ENCODE results near the gene AIF1.

Gene AIF1

GRCh38 chr6:31577579-31577966 lies 37.5 kb upstream of the AIF1 start:
- TF ChIP-seq CTCF (IDR thresholded peaks at IDR 0.05; ENCODE audit: insufficient read depth, low read depth, low read length, missing control alignments), result no peak
- H3K4me3 ChIP-seq (ENCODE audit: low read length), result no peak overlapping the region
- DNase-seq (ENCODE audit: low read depth), result no peak

- H3K4me3 ChIP-seq (ENCODE audit: low read length), result no peak overlapping the region
- peak; percentile 90 for DNase-seq (ENCODE audit: low read depth)
- TF ChIP-seq CTCF (IDR thresholded peaks at IDR 0.05; ENCODE audit: insufficient read depth, low read depth, low read length, missing control alignments), result no peak
Measured at GRCh38 chr6:31578184-31579118, 36.6 kb upstream of the AIF1 start.

GRCh38 chr6:31579119-31579505 lies 35.9 kb upstream of the AIF1 start:
- DNase-seq (ENCODE audit: low read depth), result no peak
- no peak overlapping the region for H3K4me3 ChIP-seq (ENCODE audit: low read length)
- no peak for TF ChIP-seq CTCF (IDR thresholded peaks at IDR 0.05; ENCODE audit: insufficient read depth, low read depth, low read length, missing control alignments)

- DNase-seq (ENCODE audit: low read depth), result no peak
- peak; percentile 2 for TF ChIP-seq CTCF (IDR thresholded peaks at IDR 0.05; ENCODE audit: insufficient read depth, low read depth, low read length, missing control alignments)
- no peak overlapping the region for H3K4me3 ChIP-seq (ENCODE audit: low read length)
Measured at GRCh38 chr6:31579546-31580437, 35.2 kb upstream of the AIF1 start.

- DNase-seq (ENCODE audit: low read depth), result no peak
- no peak for TF ChIP-seq CTCF (IDR thresholded peaks at IDR 0.05; ENCODE audit: insufficient read depth, low read depth, low read length, missing control alignments)
Measured at GRCh38 chr6:31580438-31580740, 34.6 kb upstream of the AIF1 start.

GRCh38 chr6:31580807-31581433 lies 34.1 kb upstream of the AIF1 start:
- peak; percentile 59 for TF ChIP-seq CTCF (IDR thresholded peaks at IDR 0.05; ENCODE audit: insufficient read depth, low read depth, low read length, missing control alignments)
- peak; percentile 73 for DNase-seq (ENCODE audit: low read depth)
- peak overlapping the region; percentile 86 for H3K4me3 ChIP-seq (ENCODE audit: low read length)

More at GRCh38 chr6:31580438-31580740, 34.6 kb upstream of the AIF1 start:
- peak overlapping the region; percentile 86 for H3K4me3 ChIP-seq (ENCODE audit: low read length)

All from epithelial cell of esophagus (primary cell).